ENCODE data around the gene OR9Q1.

OR9Q1 gene

DNA sequence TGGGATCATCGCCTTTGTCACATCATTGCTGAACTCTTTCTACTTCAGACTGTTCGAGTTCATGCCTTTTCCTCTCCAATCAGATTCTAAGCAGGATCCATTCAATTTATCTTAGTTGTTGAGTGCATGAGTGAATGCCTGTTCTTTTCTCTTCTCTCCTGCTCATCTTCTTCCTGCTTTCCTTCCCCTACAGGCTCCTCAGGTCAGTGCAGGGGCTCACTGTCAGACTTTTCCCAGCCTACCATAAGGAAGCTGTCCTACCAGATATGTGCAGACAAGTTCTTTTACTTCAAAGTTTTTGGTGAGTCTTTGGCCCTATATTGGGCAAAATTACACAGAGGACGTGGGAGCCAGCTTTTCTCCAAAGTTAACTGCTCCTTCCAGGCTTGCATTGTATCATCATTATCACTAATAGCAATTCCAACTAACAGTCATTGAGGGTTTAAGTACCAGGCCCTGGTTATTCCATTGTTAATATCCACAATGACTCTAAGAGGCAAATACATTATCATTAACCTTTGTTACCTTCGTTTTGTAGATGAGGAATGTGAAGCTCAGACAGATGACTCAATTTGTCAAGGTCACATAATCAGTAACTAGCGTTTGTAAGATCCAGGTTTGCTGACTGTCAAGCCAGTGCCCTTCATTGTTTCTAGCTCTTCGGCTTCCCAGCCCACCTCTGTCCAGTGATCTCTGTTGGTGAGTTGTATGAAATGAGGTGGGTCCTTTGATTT lies 37.4 kb downstream of the OR9Q1 start:
- no peak overlapping the region for H3K4me3 ChIP-seq (ENCODE audit: control insufficient read depth, low read depth, low read length)
- TF ChIP-seq, protein P1, sequence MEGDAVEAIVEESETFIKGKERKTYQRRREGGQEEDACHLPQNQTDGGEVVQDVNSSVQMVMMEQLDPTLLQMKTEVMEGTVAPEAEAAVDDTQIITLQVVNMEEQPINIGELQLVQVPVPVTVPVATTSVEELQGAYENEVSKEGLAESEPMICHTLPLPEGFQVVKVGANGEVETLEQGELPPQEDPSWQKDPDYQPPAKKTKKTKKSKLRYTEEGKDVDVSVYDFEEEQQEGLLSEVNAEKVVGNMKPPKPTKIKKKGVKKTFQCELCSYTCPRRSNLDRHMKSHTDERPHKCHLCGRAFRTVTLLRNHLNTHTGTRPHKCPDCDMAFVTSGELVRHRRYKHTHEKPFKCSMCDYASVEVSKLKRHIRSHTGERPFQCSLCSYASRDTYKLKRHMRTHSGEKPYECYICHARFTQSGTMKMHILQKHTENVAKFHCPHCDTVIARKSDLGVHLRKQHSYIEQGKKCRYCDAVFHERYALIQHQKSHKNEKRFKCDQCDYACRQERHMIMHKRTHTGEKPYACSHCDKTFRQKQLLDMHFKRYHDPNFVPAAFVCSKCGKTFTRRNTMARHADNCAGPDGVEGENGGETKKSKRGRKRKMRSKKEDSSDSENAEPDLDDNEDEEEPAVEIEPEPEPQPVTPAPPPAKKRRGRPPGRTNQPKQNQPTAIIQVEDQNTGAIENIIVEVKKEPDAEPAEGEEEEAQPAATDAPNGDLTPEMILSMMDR (conservative IDR thresholded peaks at IDR 0.05; ENCODE audit: control insufficient read depth, insufficient read depth, low read depth, low read length) = peak; percentile 32
- peak; percentile 8 for DNase-seq (ENCODE audit: low read depth)

DNA sequence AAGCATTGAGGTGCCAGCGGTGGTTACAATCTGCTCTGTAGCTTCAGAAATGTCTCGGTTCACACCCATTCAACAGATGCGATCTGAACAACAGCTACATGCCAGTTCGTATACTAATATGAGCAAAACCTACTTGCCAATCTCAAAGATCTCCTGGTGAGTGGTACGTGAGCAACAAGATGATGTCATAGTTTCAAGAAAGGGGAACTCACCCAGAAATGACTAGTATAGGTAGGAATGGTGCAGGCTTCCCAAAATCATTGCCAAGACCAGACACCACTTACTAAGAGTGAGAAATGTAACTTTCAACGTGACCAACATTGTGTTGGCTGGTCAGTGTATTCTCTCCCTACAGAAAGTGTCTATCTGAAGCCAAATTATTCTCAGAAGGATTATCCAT lies 38.1 kb downstream of the OR9Q1 start:
- DNase-seq (ENCODE audit: low read depth) = peak; percentile 93
- no peak overlapping the region for H3K4me3 ChIP-seq (ENCODE audit: control insufficient read depth, low read depth, low read length)
- TF ChIP-seq, protein P1 (conservative IDR thresholded peaks at IDR 0.05; ENCODE audit: control insufficient read depth, insufficient read depth, low read depth, low read length) = no peak

DNA sequence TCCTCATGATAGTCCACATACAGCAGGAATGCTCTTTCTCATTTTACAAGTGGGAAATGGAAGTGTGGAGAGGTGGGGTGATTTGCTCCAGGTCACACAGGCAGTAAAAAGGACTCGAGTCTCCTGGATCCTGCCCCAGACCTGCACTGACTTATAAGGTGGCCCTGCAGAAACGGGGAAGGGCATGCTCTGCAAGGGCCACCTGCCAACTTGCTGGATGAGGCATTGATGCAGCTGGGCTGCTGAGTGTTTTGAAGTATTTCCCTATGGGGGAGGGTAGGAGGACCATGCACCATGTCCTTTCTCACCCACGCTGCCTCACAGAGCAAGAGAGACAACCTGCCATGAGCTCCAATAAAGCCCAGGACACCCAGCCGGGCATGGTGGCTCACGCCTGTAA lies 44.0 kb downstream of the OR9Q1 start:
- DNase-seq (ENCODE audit: low read depth) = peak; percentile 25
- no peak overlapping the region for H3K4me3 ChIP-seq (ENCODE audit: control insufficient read depth, low read depth, low read length)
- TF ChIP-seq, protein P1 (conservative IDR thresholded peaks at IDR 0.05; ENCODE audit: control insufficient read depth, insufficient read depth, low read depth, low read length) = no peak

DNA sequence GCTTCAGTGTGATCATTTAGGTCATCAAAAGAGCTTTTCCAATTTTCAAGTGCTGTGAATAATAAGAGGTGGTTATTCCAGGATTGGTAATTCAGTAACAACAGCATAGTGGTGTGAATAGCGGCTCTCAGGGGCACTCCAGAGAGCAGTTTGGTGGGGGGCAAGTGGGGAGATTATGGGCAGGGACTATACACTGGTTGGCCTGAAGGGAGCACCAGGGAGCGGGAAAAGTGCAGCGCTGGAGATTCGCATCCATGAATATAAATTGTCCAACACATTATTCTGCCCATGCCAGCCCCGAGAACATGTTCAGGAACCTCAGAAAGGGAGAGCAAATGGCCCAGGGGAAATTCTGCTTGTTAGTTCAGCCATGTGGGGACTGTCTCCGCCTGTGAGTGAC lies 45.0 kb downstream of the OR9Q1 start:
- no peak for DNase-seq (ENCODE audit: low read depth)

DNA sequence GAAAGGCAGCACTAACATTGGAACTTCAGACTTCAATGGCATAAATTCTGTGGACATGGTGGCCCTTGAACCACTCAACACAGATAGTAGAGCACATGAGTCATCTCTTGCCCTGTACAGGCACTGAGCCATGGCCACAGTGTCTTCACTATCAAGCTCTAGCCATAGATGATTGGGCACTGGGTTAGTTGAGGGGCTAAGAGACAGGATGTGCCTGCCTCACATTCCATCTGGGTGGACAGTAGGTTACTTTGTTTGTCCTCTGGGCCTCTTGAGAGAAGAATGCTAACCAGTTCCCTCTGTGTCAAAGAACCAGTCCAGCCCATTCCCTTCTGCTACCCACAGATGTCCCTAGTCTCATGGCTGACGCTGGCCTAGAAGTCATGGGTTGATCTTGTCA lies 46.9 kb downstream of the OR9Q1 start:
- DNase-seq (ENCODE audit: low read depth) = no peak
- TF ChIP-seq, protein P1 (conservative IDR thresholded peaks at IDR 0.05; ENCODE audit: control insufficient read depth, insufficient read depth, low read depth, low read length) = no peak
- no peak overlapping the region for H3K4me3 ChIP-seq (ENCODE audit: control insufficient read depth, low read depth, low read length)

More for the DNA sequence above, 45.0 kb downstream of the OR9Q1 start:
- TF ChIP-seq, protein P1 (conservative IDR thresholded peaks at IDR 0.05; ENCODE audit: control insufficient read depth, insufficient read depth, low read depth, low read length) = no peak
- H3K4me3 ChIP-seq (ENCODE audit: control insufficient read depth, low read depth, low read length) = no peak overlapping the region

DNA sequence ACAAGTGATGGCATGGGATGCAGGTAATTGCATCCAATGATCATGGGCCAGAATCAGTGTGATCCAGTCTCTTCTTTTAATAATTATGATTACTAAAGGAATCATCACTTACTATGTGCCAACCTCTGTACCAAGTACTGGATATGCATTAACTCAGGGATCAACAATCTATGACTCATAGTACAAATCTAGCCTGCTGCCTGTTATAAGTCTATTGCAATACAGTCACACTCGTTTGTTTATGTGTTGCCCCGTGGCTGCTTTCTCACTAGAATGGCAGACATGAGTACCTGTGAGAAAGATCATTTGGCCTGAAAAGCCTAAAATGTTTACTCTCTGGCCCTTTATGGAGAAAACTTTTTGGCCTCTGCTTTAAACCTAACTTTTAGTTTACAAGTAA lies 52.1 kb downstream of the OR9Q1 start:
- DNase-seq (ENCODE audit: low read depth) = peak; percentile 66
- TF ChIP-seq, protein P1 (conservative IDR thresholded peaks at IDR 0.05; ENCODE audit: control insufficient read depth, insufficient read depth, low read depth, low read length) = no peak
- no peak overlapping the region for H3K4me3 ChIP-seq (ENCODE audit: control insufficient read depth, low read depth, low read length)

Measured in fibroblast of mammary gland (primary cell).